HG02798 (cell line): Measurements from ENCODE around the gene GPX6.
"Not testable (repeated sequence)": the region's sequence is repeated elsewhere in the genome, so short reads cannot be mapped to it uniquely, and the experiment has no call there.

ENCODE experiments used
- ATAC-seq: cut with Tn5 transposase; IDR thresholded peaks from one replicate; pipeline ENCODE4 v1.9.1; 2021; ENCODE audit warnings: mild to moderate bottlenecking; ENCODE audit not compliant: unreplicated experiment, poor library complexity

Gene GPX6

GRCh38 chr6:28486988-28487742 is 28.4 kb downstream of the GPX6 start:
- no peak for ATAC-seq

- no peak for ATAC-seq
Measured at GRCh38 chr6:28486533-28486932, 29.1 kb downstream of the GPX6 start.

DNA sequence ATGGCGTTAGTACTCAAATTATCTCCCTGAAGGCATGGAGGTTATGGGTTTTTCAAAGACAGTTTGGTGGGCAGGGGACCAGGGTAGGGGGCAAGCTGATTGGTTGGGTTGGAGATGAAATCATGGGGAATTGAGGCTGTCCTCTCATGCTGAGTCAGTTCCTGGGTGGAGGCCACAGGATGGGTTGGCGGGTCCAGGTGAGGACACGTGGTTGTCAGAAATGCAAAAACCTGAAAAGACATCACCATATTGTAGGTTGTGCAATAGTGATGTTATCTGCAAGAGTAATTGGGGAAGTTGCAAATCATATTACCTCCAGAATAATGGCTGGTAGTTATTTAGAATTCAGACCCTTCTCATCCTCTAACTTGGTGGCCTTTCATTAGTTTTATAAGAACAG is 30.1 kb downstream of the GPX6 start:
- no peak for ATAC-seq

GRCh38 chr6:28480253-28480932 is 35.2 kb downstream of the GPX6 start:
- ATAC-seq: no peak

- ATAC-seq: no peak
Measured at GRCh38 chr6:28478518-28478917, 37.1 kb downstream of the GPX6 start.

GRCh38 chr6:28474441-28475219 is 41.0 kb downstream of the GPX6 start:
- ATAC-seq: no peak

DNA sequence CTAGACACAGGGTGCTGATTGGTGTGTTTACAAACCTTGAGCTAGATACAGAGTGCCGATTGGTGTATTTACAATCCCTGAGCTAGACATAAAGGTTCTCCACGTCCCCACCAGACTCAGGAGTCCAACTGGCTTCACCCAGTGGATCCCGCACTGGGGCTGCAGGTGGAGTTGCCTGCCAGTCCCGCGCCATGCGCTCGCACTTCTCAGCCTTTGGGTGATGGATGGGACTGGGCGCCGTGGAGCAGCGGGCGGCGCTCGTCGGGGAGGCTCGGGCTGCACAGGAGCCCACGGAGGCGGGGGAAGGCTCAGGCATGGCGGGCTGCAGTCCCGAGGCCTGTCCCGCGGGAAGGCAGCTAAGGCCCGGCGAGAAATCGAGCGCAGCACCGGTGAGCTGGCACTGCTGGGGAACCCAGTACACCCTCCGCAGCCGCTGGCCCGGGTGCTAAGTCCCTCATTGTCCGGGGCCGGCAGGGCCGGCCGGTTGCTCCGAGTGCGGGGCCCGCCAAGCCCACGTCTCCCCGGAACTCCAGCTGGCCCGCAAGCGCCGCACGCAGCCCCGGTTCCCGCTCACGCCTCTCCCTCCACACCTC is 46.3 kb downstream of the GPX6 start:
- ATAC-seq: not testable (repeated sequence)

DNA sequence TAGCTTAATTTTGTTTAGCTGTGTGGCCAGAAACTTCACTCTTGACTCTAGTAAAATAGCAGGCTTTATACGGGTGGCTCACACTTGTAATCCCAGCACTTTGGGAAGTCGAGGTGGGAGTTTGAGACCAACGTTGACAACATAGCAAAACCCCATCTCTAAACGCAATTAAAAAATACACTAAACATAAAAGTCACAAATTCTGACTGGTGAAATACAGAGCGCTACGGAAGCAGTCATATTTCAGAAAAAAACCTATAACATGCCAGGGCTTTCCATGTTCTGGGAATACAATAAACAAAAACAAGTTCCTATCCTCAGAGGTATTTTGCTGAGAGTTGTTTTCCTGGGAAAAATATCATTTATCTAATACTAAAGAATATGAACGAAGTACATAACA is 47.5 kb downstream of the GPX6 start:
- ATAC-seq: no peak

DNA sequence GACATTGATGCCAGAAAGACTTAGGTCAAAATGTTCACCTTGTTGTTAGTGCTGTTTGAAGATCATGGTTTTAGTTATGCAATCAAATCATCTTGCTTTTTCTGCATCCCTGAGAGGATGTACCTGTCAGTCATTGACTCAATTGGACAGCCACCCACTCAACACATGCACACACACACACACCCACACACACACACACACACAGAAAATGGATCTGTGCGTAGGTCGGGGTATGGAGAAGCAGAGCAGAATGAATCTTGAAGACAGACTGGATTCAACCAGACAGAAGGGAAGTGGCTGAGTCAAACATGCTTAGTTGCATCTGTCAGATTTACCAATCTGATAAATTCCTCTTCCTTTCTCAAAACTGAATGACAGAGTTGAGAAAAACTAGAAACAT is 53.2 kb downstream of the GPX6 start:
- no peak for ATAC-seq

GRCh38 chr6:28458568-28458967 is 57.0 kb downstream of the GPX6 start:
- no peak for ATAC-seq
